ENCODE data around the gene MRPS7.

GRCh38 chr17:75288770-75289114, 27.1 kb downstream of the MRPS7 start:
- TF ChIP-seq RCOR1 (conservative IDR thresholded peaks at IDR 0.05; ENCODE audit: low read depth, low read length) (no peak), HCFC1 (IDR thresholded peaks at IDR 0.05; ENCODE audit: low read length) (no peak), ZNF217 (IDR thresholded peaks at IDR 0.05) (no peak), EZH2 (IDR thresholded peaks at IDR 0.05; ENCODE audit: borderline replicate concordance, control insufficient read depth, low read depth, low read length) (no peak), POLR2A (IDR thresholded peaks at IDR 0.05; ENCODE audit: low read depth, low read length) (no peak), BMI1 (IDR thresholded peaks at IDR 0.05; ENCODE audit: borderline replicate concordance) (no peak), KDM1A (IDR thresholded peaks at IDR 0.05; ENCODE audit: borderline replicate concordance) (no peak), BRCA1 (IDR thresholded peaks at IDR 0.05; ENCODE audit: low read depth, low read length) (no peak), ELK1 (IDR thresholded peaks at IDR 0.05; ENCODE audit: low read depth, low read length) (no peak), JUNB (IDR thresholded peaks at IDR 0.05) (no peak)
- TF ChIP-seq, protein P1, sequence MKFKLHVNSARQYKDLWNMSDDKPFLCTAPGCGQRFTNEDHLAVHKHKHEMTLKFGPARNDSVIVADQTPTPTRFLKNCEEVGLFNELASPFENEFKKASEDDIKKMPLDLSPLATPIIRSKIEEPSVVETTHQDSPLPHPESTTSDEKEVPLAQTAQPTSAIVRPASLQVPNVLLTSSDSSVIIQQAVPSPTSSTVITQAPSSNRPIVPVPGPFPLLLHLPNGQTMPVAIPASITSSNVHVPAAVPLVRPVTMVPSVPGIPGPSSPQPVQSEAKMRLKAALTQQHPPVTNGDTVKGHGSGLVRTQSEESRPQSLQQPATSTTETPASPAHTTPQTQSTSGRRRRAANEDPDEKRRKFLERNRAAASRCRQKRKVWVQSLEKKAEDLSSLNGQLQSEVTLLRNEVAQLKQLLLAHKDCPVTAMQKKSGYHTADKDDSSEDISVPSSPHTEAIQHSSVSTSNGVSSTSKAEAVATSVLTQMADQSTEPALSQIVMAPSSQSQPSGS (IDR thresholded peaks at IDR 0.05; ENCODE audit: low read length): no peak
- TF ChIP-seq, protein P2, sequence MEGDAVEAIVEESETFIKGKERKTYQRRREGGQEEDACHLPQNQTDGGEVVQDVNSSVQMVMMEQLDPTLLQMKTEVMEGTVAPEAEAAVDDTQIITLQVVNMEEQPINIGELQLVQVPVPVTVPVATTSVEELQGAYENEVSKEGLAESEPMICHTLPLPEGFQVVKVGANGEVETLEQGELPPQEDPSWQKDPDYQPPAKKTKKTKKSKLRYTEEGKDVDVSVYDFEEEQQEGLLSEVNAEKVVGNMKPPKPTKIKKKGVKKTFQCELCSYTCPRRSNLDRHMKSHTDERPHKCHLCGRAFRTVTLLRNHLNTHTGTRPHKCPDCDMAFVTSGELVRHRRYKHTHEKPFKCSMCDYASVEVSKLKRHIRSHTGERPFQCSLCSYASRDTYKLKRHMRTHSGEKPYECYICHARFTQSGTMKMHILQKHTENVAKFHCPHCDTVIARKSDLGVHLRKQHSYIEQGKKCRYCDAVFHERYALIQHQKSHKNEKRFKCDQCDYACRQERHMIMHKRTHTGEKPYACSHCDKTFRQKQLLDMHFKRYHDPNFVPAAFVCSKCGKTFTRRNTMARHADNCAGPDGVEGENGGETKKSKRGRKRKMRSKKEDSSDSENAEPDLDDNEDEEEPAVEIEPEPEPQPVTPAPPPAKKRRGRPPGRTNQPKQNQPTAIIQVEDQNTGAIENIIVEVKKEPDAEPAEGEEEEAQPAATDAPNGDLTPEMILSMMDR (IDR thresholded peaks at IDR 0.05 in 2 of 3, conservative IDR thresholded peaks at IDR 0.05 in 1 of 3; ENCODE audit: control insufficient read depth in 2 of 3, extremely low read depth in 1 of 3, insufficient read depth in 1 of 3, low read depth in 3 of 3, low read length in 3 of 3): no peak
- TF ChIP-seq, protein P3, sequence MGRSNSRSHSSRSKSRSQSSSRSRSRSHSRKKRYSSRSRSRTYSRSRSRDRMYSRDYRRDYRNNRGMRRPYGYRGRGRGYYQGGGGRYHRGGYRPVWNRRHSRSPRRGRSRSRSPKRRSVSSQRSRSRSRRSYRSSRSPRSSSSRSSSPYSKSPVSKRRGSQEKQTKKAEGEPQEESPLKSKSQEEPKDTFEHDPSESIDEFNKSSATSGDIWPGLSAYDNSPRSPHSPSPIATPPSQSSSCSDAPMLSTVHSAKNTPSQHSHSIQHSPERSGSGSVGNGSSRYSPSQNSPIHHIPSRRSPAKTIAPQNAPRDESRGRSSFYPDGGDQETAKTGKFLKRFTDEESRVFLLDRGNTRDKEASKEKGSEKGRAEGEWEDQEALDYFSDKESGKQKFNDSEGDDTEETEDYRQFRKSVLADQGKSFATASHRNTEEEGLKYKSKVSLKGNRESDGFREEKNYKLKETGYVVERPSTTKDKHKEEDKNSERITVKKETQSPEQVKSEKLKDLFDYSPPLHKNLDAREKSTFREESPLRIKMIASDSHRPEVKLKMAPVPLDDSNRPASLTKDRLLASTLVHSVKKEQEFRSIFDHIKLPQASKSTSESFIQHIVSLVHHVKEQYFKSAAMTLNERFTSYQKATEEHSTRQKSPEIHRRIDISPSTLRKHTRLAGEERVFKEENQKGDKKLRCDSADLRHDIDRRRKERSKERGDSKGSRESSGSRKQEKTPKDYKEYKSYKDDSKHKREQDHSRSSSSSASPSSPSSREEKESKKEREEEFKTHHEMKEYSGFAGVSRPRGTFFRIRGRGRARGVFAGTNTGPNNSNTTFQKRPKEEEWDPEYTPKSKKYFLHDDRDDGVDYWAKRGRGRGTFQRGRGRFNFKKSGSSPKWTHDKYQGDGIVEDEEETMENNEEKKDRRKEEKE (IDR thresholded peaks at IDR 0.05): no peak
